Effector memory CD8-positive, alpha-beta T cell (primary cell): ENCODE data around the gene PMPCB.

Experiments used
- ATAC-seq: fragments of 150-1000 bp; cut with Tn5 transposase; replicated peaks from 2 replicates; pipeline ENCODE4 v1.10.0; 2021; ENCODE audit warnings: mild to moderate bottlenecking, moderate library complexity
- DNase-seq, 3 experiments: peaks; one replicate each; pipeline ENCODE4 v3.0.0; 2021
- H3K27ac Mint-ChIP-seq, 2 donors: one replicate each; pipeline ENCODE4 v1.8.0; 2022; ENCODE audit warnings: mild to moderate bottlenecking in 2 of 2, mixed read lengths in 2 of 2, moderate library complexity in 2 of 2
- H3K27me3 Mint-ChIP-seq, 2 donors: one replicate each; pipeline ENCODE4 v1.8.0; 2022; ENCODE audit warnings: mixed read lengths in 2 of 2
- H3K36me3 Mint-ChIP-seq: one replicate; pipeline ENCODE4 v1.8.0; 2022; ENCODE audit warnings: mild to moderate bottlenecking, moderate library complexity, mixed read lengths; ENCODE audit not compliant: insufficient read depth
- H3K4me1 Mint-ChIP-seq, 2 donors: one replicate each; pipeline ENCODE4 v1.8.0; 2022; ENCODE audit warnings: low read depth in 2 of 2, mixed read lengths in 2 of 2
- H3K4me3 Mint-ChIP-seq, 2 donors: one replicate each; pipeline ENCODE4 v1.8.0; 2022; ENCODE audit warnings: mild to moderate bottlenecking in 2 of 2, mixed read lengths in 2 of 2, moderate library complexity in 2 of 2
- H3K9me3 Mint-ChIP-seq, 2 donors: one replicate each; pipeline ENCODE4 v1.8.0; 2022; ENCODE audit warnings: mixed read lengths in 2 of 2

PMPCB gene

DNA sequence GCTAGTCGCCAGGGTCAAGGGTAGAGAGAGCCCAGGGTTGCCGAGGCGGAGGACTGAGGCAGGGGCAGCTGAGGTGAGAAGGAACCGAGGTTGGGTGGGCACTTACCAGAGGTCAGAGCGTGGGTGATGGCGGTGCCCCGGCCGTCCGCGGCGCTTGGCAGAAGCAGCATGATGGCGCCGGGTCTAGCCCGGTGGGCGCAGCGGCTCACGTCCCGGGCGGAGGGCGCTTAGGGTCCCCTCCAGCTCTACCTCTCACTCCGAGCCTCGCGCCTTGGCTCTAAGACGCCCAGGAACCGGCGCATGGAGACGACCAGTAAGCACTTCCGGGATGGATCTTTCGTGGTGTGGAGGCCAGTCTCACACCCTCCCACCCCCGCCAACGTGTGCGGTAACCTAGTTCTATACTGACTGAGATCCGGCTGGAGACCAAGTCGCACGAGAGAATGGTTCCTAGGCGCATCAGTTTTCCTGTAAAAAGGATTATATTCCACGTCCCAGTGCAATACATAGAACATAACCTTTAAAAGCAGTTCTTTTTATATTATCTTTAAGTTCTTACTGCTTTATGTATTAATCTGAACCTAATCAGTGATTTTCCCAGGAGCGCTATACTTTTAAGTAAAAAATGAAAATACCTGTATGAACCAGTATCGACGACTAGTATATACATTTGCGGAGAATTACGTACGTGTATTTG lies 47.4 kb downstream of the PMPCB start, which contains the start of gene DNAJC2:
DNAJC2 (minus strand) TSS at position 315 of the 697 bp plus-strand sequence; CDS start at position 170, 145 bp downstream.
- Mint-ChIP-seq H3K36me3 (peaks cover 35% of the 10 kb centered on the region), H3K27me3 (no peaks in the 10 kb centered on the region), H3K27ac (peak within 1 kb of the TSS; percentile 98 to 99), H3K4me3 (peak within 1 kb of the TSS; percentile 99), H3K9me3 (no peaks in the 10 kb centered on the region), H3K4me1 (peaks cover 31 to 55% of the 10 kb centered on the region in 2 donors)
- ATAC-seq (peak; percentile 90), DNase-seq (peak; percentile 79 to 81 (median 81))

DNA sequence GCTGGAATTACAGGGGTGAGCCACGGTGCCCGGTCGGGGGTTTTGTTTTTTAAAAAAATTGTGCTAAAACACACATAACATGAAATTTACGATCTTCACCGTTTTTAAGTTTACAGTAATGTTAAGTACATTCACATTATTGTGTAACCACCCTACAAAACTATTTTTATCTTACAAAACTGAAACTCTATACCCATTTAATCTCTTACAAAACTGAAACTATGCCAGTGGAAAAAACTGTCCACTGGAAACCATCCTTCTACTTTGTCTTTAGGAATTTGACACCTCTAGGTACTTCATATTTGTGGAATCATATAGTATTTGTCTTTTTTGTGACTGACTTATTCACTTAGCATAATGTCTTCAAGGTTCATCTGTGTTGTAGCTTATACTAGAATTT lies 49.2 kb downstream of the PMPCB start:
- DNase-seq (no peak), ATAC-seq (no peak)
- Mint-ChIP-seq H3K4me3 (peak overlapping the region in 1 of 2 donors; percentile 42), H3K9me3 (no peaks in the 10 kb centered on the region), H3K4me1 (peaks cover 33 to 54% of the 10 kb centered on the region in 2 donors), H3K36me3 (peaks cover 21% of the 10 kb centered on the region), H3K27ac (peak overlapping the region in 1 of 2 donors; percentile 95), H3K27me3 (no peaks in the 10 kb centered on the region)

DNA sequence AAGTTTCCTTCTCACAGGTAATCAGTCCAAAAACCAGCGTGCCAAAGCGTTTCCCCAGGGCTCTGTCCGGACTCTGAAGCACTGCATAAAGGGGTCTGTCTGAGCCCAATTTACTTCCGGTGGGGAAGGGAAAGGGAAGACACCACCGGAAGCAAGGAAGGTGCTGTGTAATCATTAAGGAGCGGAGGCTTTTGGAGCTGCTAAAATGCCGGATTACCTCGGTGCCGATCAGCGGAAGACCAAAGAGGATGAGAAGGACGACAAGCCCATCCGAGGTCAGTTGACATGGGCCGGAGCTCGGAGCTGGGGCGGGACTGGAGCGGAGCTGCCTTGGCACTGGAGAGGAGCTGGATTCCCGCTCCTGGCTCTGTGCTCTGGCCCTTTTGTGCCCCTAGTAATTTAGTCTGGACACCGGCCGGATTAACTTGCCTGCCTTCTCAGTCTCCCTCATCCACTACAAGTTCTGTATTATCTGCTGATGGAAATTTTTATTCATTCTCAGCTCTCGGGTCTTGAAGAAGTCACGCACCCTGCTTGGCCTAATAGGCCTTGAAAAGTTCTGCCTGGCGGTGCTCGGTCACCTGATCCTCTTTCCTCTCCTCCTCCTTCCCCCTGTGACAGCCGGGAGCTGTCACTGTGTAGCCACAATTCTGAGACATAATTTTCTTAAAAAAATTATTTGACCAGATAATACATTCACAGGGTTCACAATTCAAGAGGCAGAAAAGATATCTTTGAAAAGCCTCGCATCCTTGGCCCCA lies 50.5 kb downstream of the PMPCB start, which contains the start of gene PSMC2:
PSMC2 (plus strand) TSS at position 137 of the 761 bp plus-strand sequence; CDS start at position 206, 69 bp downstream.
- H3K27me3 Mint-ChIP-seq, result no peaks in the 10 kb centered on the region
- H3K4me3 Mint-ChIP-seq, result peak within 1 kb of the TSS; percentile 91 to 97
- H3K36me3 Mint-ChIP-seq, result peaks cover 25% of the 10 kb centered on the region
- H3K9me3 Mint-ChIP-seq, result no peaks in the 10 kb centered on the region
- H3K27ac Mint-ChIP-seq, result peak within 1 kb of the TSS; percentile 95 to 99
- DNase-seq, result peak; percentile 81 to 86 (median 83)
- H3K4me1 Mint-ChIP-seq, result peaks cover 38 to 57% of the 10 kb centered on the region in 2 donors
- ATAC-seq, result peak; percentile 68

- Mint-ChIP-seq H3K4me3 (peak overlapping the region; percentile 91 to 97), H3K9me3 (no peaks in the 10 kb centered on the region), H3K27ac (peak overlapping the region; percentile 95 to 99), H3K36me3 (peaks cover 32% of the 10 kb centered on the region), H3K4me1 (peaks cover 41 to 57% of the 10 kb centered on the region in 2 donors), H3K27me3 (no peaks in the 10 kb centered on the region)
- ATAC-seq (no peak), DNase-seq (peak in 1 of 3 experiments; percentile 9)
These were observed 51.2 kb downstream of the PMPCB start for GRCh38 chr7:103348452-103348851.

DNA sequence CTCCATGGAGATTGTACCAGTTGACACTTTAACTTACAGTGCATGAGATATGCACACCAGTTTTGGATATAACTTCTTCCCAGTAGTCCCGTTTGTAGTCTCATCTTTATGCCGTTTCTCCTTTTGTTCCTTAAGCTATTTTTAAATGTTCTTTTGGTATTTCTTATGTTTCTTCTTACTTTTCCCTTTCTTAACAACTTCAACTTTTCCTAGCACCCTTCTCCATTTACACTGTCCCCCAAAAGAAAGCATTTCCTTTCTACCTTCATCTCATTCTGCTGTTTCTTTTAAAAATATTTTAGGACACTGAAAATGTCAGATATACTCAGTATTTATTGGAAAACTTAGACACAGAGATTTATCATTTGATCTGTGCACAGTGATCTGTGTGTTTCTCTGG lies 51.7 kb downstream of the PMPCB start:
- Mint-ChIP-seq H3K27me3 (no peaks in the 10 kb centered on the region), H3K4me1 (peaks cover 38 to 52% of the 10 kb centered on the region in 2 donors), H3K27ac (peak overlapping the region; percentile 95 to 99), H3K9me3 (no peaks in the 10 kb centered on the region), H3K4me3 (peak overlapping the region; percentile 91 to 97), H3K36me3 (peaks cover 34% of the 10 kb centered on the region)
- ATAC-seq (no peak), DNase-seq (no peak)

DNA sequence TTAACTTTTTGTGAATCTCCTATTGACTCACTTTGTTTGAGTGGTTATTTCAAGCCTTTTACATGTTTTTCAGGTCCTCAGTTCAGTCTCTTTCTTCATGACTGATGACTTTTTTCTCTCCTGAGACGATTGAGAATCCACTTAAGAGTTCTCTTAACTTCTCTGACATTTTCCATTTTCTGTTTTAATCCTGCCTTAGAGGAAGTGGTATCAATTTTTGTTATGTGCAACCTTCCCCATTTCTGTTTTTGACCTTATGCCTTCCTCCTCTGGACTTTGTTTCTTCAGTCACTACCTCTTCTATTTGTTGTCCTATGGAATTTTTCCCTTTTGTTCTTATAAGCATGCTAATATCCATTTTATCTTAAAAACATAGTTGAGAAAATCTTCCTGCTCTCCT lies 52.6 kb downstream of the PMPCB start:
- Mint-ChIP-seq H3K4me1 (peaks cover 32 to 49% of the 10 kb centered on the region in 2 donors), H3K36me3 (peaks cover 35% of the 10 kb centered on the region), H3K4me3 (peak overlapping the region; percentile 91 to 97), H3K27ac (peak overlapping the region; percentile 95 to 99), H3K27me3 (no peaks in the 10 kb centered on the region), H3K9me3 (no peaks in the 10 kb centered on the region)
- DNase-seq (no peak), ATAC-seq (no peak)
